GM21528 (cell line): ENCODE data around the gene NKX3-2.

Experiments used
- ATAC-seq: cut with Tn5 transposase; IDR thresholded peaks from one replicate; pipeline ENCODE4 v1.9.1; 2021; ENCODE audit warnings: mild to moderate bottlenecking, moderate library complexity; ENCODE audit not compliant: unreplicated experiment, low FRiP score

The NKX3-2 gene

GRCh38 chr4:13515268-13515667, 29.0 kb downstream of the NKX3-2 start:
- no peak for ATAC-seq

GRCh38 chr4:13514722-13515121, 29.6 kb downstream of the NKX3-2 start:
- ATAC-seq, result no peak

GRCh38 chr4:13511101-13511500, 33.2 kb downstream of the NKX3-2 start:
- no peak for ATAC-seq

GRCh38 chr4:13509442-13509841, 34.9 kb downstream of the NKX3-2 start:
- no peak for ATAC-seq

GRCh38 chr4:13504374-13504773, 39.9 kb downstream of the NKX3-2 start:
- no peak for ATAC-seq

- ATAC-seq, result no peak
Observed at GRCh38 chr4:13498469-13498868, 45.8 kb downstream of the NKX3-2 start.

GRCh38 chr4:13496605-13497004, 47.7 kb downstream of the NKX3-2 start:
- ATAC-seq, result no peak

- no peak for ATAC-seq
Observed at GRCh38 chr4:13495753-13496152, 48.6 kb downstream of the NKX3-2 start.

GRCh38 chr4:13493793-13494192, 50.5 kb downstream of the NKX3-2 start:
- ATAC-seq, result no peak

GRCh38 chr4:13492747-13493146, 51.6 kb downstream of the NKX3-2 start:
- no peak for ATAC-seq
